NCI-H510A (cell line): ENCODE results near the gene BCAN.
"Not testable (repeated sequence)": the region's sequence is repeated elsewhere in the genome, so short reads cannot be mapped to it uniquely, and the experiment has no call there.

ENCODE experiments used
- DNase-seq: peaks from one replicate; lab custom pipeline; 2025; lab: John Stamatoyannopoulos, UW

Gene BCAN

GRCh38 chr1:156618853-156619581 is 22.9 kb upstream of the BCAN start, which contains the start of gene HAPLN2:
HAPLN2 (plus strand) TSS chr1:156619415; CDS start chr1:156623491, 4,076 bp downstream.
- DNase-seq: peak; percentile 29

GRCh38 chr1:156619582-156619955 is 22.3 kb upstream of the BCAN start:
- no peak for DNase-seq

DNA sequence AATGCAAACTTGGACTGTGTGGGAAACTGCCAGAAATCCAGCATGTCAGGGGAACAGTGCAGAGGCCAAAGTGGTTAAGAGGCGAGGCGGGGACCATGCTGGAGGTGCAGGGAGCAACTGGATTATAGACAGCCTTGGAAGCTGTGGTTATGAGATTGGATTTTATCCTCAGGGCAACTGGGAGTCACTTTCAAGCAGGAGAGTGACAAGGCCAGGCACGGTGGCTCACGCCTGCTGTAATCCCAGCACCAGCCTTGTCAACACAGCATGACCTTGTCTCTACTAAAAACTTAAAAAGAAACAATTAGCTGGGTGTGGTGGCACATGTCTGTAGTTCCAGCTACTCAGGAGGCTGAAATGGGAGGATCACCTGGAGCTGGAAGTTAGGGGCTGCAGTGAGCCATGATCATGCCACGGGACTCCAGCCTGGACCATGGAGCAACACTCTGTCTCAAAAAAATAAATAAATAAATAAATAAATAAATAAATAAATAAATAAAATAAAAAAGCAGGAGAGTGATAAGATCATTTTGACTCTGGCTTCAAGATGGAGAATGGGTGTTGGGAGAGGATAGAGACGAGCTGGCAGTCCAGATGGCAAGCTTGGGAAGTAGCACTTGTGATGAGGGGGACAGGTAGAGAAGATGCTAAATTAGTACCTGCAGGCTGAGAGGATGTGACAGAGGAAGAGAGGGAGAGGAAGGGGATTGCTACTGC is 19.2 kb upstream of the BCAN start:
- no peak for DNase-seq

GRCh38 chr1:156623946-156624813 is 17.7 kb upstream of the BCAN start:
- peak; percentile 61 for DNase-seq

GRCh38 chr1:156624814-156625435 is 17.0 kb upstream of the BCAN start:
- DNase-seq: no peak

GRCh38 chr1:156625436-156626078 is 16.4 kb upstream of the BCAN start:
- DNase-seq: no peak

GRCh38 chr1:156626079-156626438 is 15.9 kb upstream of the BCAN start:
- DNase-seq: no peak

DNA sequence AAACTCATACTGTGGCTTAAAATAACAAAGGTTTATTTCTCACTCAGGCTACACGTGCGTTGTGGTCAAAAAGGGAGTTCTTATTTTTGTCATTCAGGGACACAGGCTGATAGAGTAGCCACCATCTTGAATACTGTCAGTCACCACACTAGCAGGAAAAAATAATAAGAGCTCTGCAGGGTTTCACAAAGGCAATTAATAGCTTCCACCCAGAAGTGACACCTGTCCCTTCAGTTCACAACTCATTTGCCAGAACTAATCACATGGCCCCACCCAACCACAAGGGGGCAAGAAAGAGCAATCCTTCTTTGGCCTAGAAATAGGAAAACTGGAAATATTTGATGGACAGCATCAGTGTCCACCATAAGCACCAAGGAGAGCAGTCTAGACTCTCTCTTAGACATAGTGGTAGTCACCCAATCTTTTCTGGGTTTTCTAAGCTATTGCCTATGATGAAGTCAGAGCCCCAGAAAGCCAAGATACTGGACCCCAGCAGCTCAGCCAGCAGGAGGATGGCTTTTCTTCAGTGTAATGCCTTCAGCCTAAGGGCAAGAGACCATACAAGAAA is 14.5 kb upstream of the BCAN start:
- DNase-seq: peak; percentile 27

DNA sequence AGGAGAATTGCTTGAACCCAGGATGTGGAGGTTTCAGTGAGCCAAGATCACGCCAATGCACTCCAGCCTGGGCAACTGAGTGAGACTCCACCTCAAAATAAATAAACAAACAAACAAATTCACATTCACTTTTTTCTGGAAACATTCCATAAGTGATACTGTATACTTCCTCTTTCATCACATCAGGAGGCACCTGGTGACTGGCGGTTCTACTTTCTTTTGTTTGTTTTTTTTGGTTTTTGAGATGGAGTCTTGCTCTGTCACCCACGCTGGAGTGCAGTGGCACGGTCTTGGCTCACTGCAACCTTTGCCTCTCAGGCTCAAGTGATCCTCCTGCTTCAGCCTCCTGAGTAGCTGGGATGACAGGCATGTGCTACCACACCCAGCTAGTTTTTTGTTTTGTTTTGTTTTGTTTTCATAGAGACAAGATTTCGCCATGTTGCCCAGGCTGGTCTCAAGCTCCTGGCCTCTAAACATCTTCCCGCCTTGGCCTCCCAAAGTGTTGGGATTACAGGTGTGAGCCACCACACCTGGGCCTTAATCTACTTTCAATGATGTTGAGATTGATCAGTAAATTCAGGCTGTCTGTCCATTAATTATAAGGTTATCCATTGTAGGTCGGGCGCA is 12.0 kb upstream of the BCAN start:
- DNase-seq: no peak

GRCh38 chr1:156631152-156631551 is 10.8 kb upstream of the BCAN start:
- DNase-seq: not testable (repeated sequence)

- DNase-seq: no peak
Observed at GRCh38 chr1:156632355-156632754, 9.6 kb upstream of the BCAN start.

DNA sequence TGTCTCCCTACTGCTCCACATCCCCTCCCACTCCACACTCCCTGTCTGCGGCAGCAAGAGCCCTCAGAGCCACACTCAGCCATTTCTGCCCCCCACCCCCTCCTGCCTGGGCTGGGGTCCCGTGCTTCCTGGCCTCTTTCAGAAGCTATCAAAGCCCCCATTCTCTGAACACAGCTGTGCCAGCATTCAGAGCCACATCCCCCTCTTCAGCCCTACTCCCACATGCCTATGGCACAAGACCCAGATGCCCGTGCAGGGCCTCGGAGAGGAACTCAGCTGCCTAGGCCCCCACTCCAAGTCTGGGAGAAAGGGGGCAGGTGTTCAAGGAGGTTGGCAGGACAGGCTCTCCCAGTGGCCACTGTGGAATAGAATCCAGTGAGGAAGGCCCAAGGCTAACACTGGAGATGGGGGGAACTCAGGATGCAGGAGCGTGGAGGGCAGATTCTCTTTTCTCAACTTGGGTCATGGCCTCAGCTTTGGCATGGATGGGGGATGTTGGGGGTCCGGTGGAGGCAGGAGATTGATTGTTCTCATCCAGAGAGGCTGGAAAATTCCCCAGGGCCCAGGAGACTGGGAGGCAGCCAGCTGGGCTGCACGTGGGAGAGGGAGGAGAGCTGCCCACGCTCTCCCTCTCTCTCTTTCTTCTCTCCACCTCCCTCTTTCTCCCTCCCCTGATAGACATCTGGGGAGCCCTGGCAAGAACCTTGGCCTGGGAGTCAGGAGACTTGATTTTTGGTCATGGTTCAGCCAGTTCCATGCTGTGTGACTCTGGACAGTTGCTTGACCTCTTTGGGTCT is 3.5 kb upstream of the BCAN start:
- no peak for DNase-seq

- DNase-seq: no peak
Observed at GRCh38 chr1:156639601-156640101, 2.3 kb upstream of the BCAN start.

- DNase-seq: no peak
Observed at GRCh38 chr1:156640842-156641706, 843 bp upstream of the BCAN start.

DNA sequence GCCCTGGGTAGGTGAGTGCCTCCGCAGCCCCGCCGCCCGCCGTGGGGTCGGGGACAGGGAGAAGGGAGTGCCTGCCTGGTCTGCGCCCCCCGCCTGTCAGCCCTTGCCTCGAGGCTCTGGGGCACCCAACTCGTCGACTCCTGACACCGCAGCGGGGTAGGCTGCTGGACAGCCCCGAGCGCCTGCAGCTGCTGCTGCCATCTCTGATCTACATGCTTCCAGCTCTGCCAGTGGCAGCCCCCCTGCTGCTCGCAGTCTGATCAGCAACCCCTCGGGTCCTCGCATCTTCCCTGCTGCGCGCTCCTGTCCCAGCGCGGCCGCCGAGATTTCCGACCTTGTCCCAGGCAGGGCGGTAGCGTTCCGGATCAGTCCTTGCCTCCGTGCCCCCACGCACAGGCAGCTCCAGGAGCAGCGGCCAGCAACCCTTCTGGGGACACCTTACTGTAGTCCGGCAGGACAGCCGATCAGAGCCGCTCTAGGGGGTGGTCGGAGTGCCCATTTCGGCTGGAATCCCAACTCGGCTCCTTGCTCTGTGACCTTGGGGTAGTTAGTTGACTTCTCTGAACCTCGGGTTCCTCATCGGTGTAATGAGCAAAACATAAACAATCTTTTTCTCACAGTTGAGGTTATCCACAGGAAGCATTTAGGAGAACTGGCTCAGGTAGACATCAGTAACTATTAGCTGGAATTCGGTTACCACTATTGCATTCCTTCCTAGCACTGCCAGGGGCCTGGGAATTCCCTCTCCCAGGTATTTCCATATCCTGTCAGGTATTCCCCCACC is 540 bp downstream of the BCAN start:
- DNase-seq: no peak

DNA sequence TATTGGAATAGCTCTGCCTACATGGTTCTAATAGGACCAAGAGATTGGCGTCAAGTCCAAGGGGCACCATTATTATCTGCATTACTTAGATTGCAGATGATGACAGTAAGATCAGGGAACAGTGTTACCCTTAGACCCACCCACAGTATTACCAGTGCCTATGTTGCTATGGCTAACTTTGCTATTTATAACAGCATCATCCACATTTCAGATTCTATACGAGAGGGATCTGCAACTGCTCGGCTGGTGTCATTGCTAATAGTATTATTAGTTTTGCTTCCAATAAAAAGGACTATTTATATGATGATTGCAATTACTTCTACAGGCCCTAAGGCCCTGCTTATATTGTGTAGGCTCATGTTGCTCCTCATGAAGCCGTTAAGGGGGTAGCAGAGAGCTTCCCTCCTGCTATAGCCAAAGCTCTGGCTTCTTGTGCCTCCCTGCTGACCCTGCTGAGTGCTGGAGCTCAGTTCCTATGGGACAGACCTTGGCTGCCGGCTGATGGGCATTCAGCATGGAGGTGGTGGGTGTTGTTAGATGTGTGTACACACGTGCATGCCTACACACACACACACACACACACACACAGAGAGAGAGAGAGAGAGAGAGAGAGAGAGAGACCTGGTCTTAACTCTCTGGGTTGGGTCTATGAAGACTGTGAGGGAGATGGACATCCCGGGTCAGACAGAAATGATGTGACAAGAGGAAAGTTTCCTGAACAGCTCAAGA is 1.3 kb downstream of the BCAN start:
- DNase-seq: no peak

DNA sequence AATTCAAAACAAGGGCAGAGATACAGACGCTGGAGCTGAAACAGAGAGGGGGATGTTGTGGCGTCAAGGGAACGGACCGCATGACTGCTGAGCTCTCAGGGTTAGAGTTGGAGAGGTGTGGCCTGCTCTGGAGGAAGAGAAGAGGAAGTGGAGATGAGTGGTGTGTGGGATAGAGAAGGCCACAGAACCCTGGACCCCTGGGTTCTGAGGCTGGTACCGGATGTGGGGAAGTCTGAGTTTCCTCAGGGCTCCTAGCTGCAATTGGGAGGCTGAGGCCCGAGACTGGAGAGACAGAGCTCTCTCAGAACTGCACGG is 1.8 kb downstream of the BCAN start:
- no peak for DNase-seq

GRCh38 chr1:156644146-156644545 is 2.2 kb downstream of the BCAN start:
- DNase-seq: no peak
